8988T (cell line): ENCODE measurements around the gene AFG1L.
"Not testable (repeated sequence)": the region's sequence is repeated elsewhere in the genome, so short reads cannot be mapped to it uniquely, and the experiment has no call there.

Experiments used
- DNase-seq: peaks from one replicate; pipeline ENCODE4 v3.0.0; 2011

AFG1L gene

GRCh38 chr6:108560463-108561308 is 265.8 kb downstream of the AFG1L start, which contains the start of gene FOXO3:
Gene FOXO3, plus strand, starts transcription at chr6:108560917. Its CDS starts 292 bp downstream, at chr6:108561209.
- peak; percentile 96 for DNase-seq

GRCh38 chr6:108561309-108561647 is 266.4 kb downstream of the AFG1L start:
- DNase-seq = not testable (repeated sequence)

GRCh38 chr6:108561742-108562502 is 267.1 kb downstream of the AFG1L start:
- peak; percentile 44 for DNase-seq

- DNase-seq = peak; percentile 92
These were observed 267.7 kb downstream of the AFG1L start for GRCh38 chr6:108562503-108562993.

- DNase-seq = no peak
These were observed 268.4 kb downstream of the AFG1L start for GRCh38 chr6:108563292-108563691.

- peak; percentile 24 for DNase-seq
These were observed 269.3 kb downstream of the AFG1L start for GRCh38 chr6:108564178-108564577.

GRCh38 chr6:108565091-108565766 is 270.4 kb downstream of the AFG1L start:
- DNase-seq = no peak

- DNase-seq = no peak
These were observed 271.0 kb downstream of the AFG1L start for GRCh38 chr6:108565893-108566292.

- DNase-seq = no peak
These were observed 271.6 kb downstream of the AFG1L start for GRCh38 chr6:108566406-108566805.

- DNase-seq = no peak
These were observed 273.2 kb downstream of the AFG1L start for GRCh38 chr6:108568101-108568500.

GRCh38 chr6:108568551-108569305 is 273.9 kb downstream of the AFG1L start:
- no peak for DNase-seq

GRCh38 chr6:108570517-108570916 is 275.7 kb downstream of the AFG1L start:
- no peak for DNase-seq

- DNase-seq = no peak
These were observed 279.7 kb downstream of the AFG1L start for GRCh38 chr6:108574457-108575141.
